Kidney (tissue), 14 donors: ENCODE results near the gene ASCC3. TPM values are rescaled to one million over a fixed set of nuclear protein-coding genes. Genes with fewer than 3 reads are reported as not detected.

Source experiments
- DNase-seq, 5 donors: peaks; one replicate each; pipeline ENCODE4 v3.0.0-alpha.2; 2013 to 2020
- FAIRE-seq: peaks from 2 replicates; lab custom pipeline; 2012; peaks lifted over from hg19 to GRCh38; lab: Jason Lieb, UNC
- H3K27ac ChIP-seq, 2 donors: one replicate each; pipeline ENCODE4 v1.7.0; 2013; ENCODE audit warnings: low read depth in 2 of 2, low read length in 2 of 2, inconsistent platforms in 1 of 2
- H3K27me3 ChIP-seq: one replicate; pipeline ENCODE4 v1.7.1; 2013; ENCODE audit warnings: low read length, inconsistent platforms; ENCODE audit not compliant: control insufficient read depth, insufficient read depth
- H3K36me3 ChIP-seq, 3 donors: one replicate each; pipeline versions ENCODE4 v1.7.0 to v1.7.1; 2013; ENCODE audit warnings: low read length in 3 of 3, control low read depth in 1 of 3, inconsistent platforms in 1 of 3; ENCODE audit not compliant: insufficient read depth in 3 of 3, control insufficient read depth in 2 of 3
- H3K4me1 ChIP-seq, 3 donors: one replicate each; pipeline versions ENCODE4 v1.7.0 to v1.7.1; 2013; ENCODE audit warnings: low read length in 3 of 3, inconsistent platforms in 1 of 3, low read depth in 1 of 3; ENCODE audit not compliant: control insufficient read depth in 2 of 3, insufficient read depth in 2 of 3
- H3K4me3 ChIP-seq, 3 donors: one replicate each; pipeline versions ENCODE4 v1.7.0 to v1.8.1; 2013; ENCODE audit warnings: low read length in 3 of 3, control low read depth in 1 of 3, inconsistent platforms in 1 of 3
- H3K9ac ChIP-seq, 3 donors: one replicate each; pipeline versions ENCODE4 v1.7.0 to v1.7.1; 2013; ENCODE audit warnings: low read length in 3 of 3, control low read depth in 1 of 3, inconsistent platforms in 1 of 3
- H3K9me3 ChIP-seq, 3 donors: one replicate each; pipeline versions ENCODE4 v1.7.0 to v1.7.1; 2013; ENCODE audit warnings: low read length in 3 of 3, control low read depth in 1 of 3, inconsistent platforms in 1 of 3; ENCODE audit not compliant: control insufficient read depth in 2 of 3, insufficient read depth in 1 of 3
- CTCF ChIP-seq: IDR thresholded peaks from 3 replicates; pipeline ENCODE4 v1.5.1; 2012; ENCODE audit warnings: mild to moderate bottlenecking, moderate library complexity, borderline replicate concordance; ENCODE audit not compliant: insufficient read depth; ENCODE audit errors: extremely low read depth
- intact Hi-C: fragments of 100-400 bp; cut with DNase I; formaldehyde crosslinking; loops from one replicate; pipeline ENCODE4 v1.11.1; 2022
- polyA plus RNA-seq: library from polyadenylated mRNA; stranded (reverse); fragments of 350-450 nt; fragmentation: Illumina TruSeq; extraction: RNeasy Lipid Tissue Mini Kit (QIAGEN cat#74804); gene quantifications from one replicate; pipeline ENCODE4 v1.2.3, GENCODE V29; 2014; ENCODE audit warnings: low read depth, low replicate concordance; ENCODE audit not compliant: insufficient read depth
- total RNA-seq: library from RNA; stranded (reverse); fragmentation: NEBNext Ultra II Directional; extraction: Animal tissue kit (Norgen Biotek cat#: 25700); gene quantifications from one replicate; pipeline ENCODE4 v1.2.1, GENCODE V29; 2021
- donor health status: control.
- donor health status: control.
- donor health status: control.
- donor health status: control.
- donor health status: control.
- donor health status: DM: yes; HTN: yes; CAD: no.
- donor health status: Normal renal cell carcinoma (clear cell type).

ASCC3 gene
- total and polyA plus RNA-seq, 2 donors from 2014 or later = 7.7 to 31.7 TPM

DNA sequence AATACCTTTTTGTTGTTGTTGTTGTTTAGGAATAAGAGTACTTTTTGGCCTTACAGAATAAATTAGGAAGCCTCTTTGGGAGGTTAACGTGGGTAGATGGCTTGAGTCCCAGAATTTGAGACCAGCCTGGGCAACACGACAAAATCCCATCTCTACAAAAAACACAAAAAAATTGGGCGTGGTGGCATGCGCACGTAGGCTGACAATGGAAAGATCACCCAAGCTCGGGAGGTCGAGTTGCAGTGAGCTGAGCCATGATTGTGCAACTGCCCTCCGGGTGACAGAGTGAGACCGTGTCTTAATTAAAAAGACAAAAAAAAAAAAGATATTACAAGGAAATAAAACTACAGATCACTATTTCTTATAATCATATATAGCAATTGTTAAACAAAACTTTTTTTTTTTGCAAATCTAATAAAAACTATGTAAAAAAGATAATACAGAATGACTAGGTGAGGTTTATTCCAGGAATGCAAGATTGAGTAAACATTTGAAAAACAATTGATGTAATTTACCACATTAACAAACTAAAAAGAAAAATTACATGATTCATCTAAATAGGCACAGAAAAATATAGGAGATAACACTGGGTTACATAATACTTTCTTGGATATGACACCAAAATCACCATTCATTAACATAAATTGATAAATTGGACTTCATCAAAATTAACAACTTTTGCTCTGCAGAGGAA, 43.6 kb upstream of the ASCC3 start:
- TF ChIP-seq CTCF = no peak
- no peaks in the 10 kb centered on the region for H3K9me3 ChIP-seq
- no peak overlapping the region for H3K9ac ChIP-seq
- no peaks in the 10 kb centered on the region for H3K36me3 ChIP-seq
- DNase-seq = no peak
- no peak overlapping the region for H3K27ac ChIP-seq
- intact Hi-C loops = no loop called here
- FAIRE-seq = no peak
- H3K4me3 ChIP-seq = no peak overlapping the region
- H3K4me1 ChIP-seq = no peaks in the 10 kb centered on the region
- no peaks in the 10 kb centered on the region for H3K27me3 ChIP-seq

DNA sequence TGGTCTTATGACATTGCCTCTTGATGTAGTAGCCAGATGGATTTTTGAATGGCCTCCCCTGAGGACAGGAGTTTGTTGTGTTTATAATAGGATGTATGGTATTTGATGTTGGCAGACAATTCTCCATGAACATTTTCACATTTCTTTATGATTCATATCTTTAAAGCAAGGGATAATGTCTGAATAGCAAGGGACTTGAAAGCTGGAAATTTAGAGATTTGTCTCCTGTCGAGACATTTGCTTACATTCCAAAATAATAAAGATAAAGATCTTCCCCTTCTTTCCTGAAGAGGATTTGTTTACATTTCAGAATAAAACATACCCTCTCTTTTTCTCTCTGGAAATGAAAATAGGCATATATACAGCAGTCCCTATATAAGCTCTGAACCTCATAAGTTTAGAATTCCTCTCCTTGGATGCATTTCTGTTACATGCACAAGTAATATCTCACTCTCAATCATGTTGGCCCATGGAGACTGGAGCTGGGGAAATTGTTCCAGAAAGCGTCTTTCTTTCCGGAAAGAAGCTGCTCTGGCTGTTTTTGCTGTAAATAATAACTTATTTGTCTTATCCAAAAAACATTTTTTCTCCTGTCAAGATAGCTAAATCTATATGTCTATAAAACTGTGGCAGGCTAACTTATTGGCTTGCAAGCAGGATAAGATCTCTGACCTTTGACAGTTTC, 42.5 kb upstream of the ASCC3 start:
- FAIRE-seq = no peak

DNA sequence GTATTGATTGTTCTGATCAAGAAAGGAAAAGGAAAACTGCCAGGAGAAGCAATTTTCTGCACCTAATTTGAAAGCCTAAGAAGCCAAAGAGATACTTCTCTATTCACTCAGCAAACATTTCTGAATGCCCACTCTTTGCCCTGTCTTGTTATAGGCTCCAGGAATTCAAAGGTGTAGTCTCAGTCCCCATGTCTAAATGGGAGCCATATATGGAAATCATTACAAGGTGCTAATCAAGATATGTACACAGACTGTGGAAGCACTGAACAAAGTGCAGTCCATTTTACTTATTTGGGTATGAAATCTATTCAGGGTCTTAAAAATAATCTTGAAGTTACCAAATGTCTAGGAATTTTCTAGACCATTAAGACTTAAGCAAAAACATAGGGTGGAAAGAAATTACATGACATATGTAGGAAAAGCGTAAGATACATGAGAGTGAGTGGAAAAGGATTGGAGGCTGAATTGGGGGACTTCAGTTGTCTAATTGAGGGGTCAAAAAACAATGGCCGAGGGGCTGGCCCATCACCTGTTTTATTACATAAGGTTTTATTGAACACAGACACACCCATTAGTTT, 39.0 kb upstream of the ASCC3 start:
- no peaks in the 10 kb centered on the region for H3K27me3 ChIP-seq
- no peaks in the 10 kb centered on the region for H3K36me3 ChIP-seq
- H3K4me3 ChIP-seq = no peak overlapping the region
- H3K9ac ChIP-seq = no peak overlapping the region
- no peaks in the 10 kb centered on the region for H3K4me1 ChIP-seq
- no peak overlapping the region for H3K27ac ChIP-seq
- FAIRE-seq (no peak), DNase-seq (no peak)
- intact Hi-C loops = no loop called here
- no peaks in the 10 kb centered on the region for H3K9me3 ChIP-seq
- no peak for TF ChIP-seq CTCF

More for the DNA sequence above, 42.5 kb upstream of the ASCC3 start:
- DNase-seq = no peak
- Histone ChIP-seq H3K4me1 (no peaks in the 10 kb centered on the region), H3K4me3 (no peak overlapping the region), H3K9ac (no peak overlapping the region), H3K27me3 (no peaks in the 10 kb centered on the region), H3K9me3 (no peaks in the 10 kb centered on the region), H3K36me3 (no peaks in the 10 kb centered on the region), H3K27ac (no peak overlapping the region)
- no peak for TF ChIP-seq CTCF
- intact Hi-C loops = no loop called here
